ENCODE measurements around the gene NDP.

Gene NDP, protein sequence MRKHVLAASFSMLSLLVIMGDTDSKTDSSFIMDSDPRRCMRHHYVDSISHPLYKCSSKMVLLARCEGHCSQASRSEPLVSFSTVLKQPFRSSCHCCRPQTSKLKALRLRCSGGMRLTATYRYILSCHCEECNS

DNA sequence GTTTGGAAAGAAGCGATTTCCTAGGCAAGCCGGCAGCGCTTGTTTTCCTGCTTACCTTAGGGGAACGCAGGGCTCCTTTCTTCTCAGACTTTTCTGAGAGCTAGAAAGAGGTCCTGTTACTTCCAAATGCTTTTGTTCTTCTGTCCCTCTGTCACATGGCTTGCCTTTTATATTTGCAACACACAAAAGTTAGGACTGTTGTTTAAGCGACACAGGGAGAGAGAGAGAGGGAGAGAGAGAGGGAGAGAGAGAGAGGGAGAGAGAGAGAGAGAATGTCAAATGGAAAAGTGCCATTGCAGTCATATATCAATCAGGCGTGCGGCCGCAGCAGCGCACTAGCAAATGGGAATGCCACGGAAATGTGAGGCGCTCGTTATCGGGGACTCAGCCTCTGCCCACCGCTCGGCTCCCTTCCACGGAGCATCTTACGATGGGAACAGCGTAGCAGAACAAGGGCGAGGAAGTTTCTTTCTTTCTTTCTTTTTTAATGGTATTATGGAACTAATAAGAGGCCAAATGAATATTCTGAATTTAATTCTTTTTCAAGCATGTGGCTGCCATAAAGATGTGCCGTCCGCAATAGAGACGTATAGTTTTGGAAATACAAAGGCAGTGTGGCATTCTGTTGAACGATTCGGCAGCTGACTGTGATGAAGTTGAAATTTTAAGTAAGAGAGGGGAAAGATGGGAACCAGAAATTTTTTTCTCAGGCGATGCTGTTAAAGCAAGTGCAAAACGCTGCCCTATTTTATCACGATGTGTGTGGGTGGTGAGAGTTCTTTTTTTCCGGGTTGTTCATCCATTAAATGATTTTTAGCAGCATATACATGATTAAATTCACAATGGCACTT is at the start of gene NDP:
Gene NDP, minus strand, starts transcription at position 142 of the 851 bp plus-strand sequence. CDS start 14,745 bp downstream, outside the sequence.
- TF ChIP-seq GATA3 (IDR thresholded peaks at IDR 0.05; ENCODE audit: low read depth, low read length) (no peak), GATA2 (IDR thresholded peaks at IDR 0.05; ENCODE audit: low read depth, low read length) (no peak)

DNA sequence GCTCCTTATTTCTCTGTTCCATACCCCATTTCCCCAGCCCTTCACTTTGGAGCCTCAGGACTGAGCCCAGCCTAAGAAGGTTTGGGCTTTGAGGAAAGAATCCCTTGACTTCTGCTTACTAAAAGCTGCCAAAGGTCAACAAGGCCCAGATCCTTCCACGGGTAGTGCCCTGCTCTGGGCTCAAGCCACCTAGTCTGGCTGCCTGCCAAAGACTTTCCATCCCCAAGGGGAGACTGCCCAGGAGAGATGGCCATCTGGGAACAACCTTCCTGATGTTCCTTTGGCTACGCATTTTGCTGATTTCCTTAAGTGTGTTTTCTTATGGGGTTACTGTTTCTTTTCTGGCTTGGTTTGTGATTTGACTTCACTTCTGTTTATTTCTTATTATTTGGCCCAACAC is 49.8 kb upstream of the NDP start:
- TF ChIP-seq GATA3 (IDR thresholded peaks at IDR 0.05; ENCODE audit: low read depth, low read length) (no peak), GATA2 (IDR thresholded peaks at IDR 0.05; ENCODE audit: low read depth, low read length) (no peak)

DNA sequence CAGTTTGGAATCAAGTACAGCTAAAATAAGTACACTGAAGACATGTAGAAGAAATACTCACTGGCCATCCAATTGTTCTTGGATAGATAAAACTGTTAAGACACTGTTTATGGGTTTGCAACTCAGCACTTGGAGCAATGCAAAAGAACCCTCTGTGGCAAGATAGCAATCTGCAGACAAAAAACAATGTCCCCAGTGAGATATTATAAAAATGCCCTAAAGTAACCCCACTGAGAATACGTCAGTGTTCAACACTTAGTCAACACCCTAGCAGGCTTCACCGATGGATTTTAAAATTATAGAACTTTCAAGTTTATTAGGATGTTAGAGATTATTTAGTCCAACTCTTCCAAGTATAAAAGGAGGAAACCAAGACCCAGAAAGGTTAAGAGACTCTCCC is 47.5 kb upstream of the NDP start:
- TF ChIP-seq GATA2 (IDR thresholded peaks at IDR 0.05; ENCODE audit: low read depth, low read length) (no peak), GATA3 (IDR thresholded peaks at IDR 0.05; ENCODE audit: low read depth, low read length) (no peak)

DNA sequence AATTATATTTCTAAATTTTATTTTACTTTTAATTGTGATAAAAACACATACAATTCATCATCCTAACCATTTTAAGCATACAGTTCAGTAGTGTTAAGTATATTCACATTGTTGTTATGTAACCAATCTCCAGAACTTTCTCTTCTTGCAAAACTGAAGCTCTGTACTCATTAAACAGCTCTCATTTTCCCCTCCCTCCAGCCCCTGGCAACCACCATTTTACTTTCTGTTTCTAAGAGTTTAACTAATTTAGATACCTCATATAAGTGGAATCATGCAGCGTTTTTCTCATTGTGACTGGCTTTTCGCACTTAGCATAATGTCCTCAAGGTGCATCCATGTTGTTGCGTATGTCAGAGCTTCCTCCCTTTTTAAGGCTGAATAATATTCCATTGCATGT is 46.7 kb upstream of the NDP start:
- TF ChIP-seq GATA3 (IDR thresholded peaks at IDR 0.05; ENCODE audit: low read depth, low read length) (no peak), GATA2 (IDR thresholded peaks at IDR 0.05; ENCODE audit: low read depth, low read length) (no peak)

DNA sequence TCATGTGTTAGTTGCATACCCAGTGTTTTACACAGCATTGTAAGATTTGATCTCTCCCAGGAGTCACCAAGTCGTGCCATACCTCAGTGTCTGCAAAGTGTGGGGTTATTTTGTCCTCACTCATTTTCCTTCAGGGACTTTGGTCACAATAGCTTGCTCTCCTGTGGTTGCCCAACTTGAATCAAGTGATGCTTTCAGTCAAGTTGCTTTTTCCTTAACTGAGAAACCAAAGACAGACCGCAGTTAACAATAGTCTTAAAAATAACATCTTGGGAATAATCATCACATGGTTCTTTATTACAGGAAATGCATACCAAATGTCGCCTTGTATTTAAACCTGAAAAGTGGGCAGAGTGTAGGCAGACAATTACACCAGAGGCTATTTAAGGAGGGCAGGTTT is 44.5 kb upstream of the NDP start:
- TF ChIP-seq GATA3 (IDR thresholded peaks at IDR 0.05; ENCODE audit: low read depth, low read length) (no peak), GATA2 (IDR thresholded peaks at IDR 0.05; ENCODE audit: low read depth, low read length) (no peak)

DNA sequence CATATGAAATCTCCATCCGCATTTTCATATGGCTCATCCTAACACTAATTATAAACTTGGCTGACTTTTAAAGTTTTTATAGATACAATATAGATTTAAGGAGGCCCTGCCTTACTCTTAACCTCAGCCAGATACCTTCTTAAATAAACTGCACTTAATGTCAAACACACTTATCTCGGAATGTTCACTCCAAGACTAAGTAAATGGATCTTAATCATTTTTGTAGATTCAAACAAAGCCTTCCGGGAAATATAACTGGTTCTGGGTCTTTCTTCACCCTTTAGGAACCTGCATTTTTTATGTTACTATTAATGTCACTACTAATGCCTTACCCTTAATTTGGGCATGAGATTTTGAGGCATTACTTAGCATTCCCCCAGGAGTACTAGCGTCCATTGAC is 43.7 kb upstream of the NDP start:
- TF ChIP-seq GATA3 (IDR thresholded peaks at IDR 0.05; ENCODE audit: low read depth, low read length) (no peak), GATA2 (IDR thresholded peaks at IDR 0.05; ENCODE audit: low read depth, low read length) (no peak)

DNA sequence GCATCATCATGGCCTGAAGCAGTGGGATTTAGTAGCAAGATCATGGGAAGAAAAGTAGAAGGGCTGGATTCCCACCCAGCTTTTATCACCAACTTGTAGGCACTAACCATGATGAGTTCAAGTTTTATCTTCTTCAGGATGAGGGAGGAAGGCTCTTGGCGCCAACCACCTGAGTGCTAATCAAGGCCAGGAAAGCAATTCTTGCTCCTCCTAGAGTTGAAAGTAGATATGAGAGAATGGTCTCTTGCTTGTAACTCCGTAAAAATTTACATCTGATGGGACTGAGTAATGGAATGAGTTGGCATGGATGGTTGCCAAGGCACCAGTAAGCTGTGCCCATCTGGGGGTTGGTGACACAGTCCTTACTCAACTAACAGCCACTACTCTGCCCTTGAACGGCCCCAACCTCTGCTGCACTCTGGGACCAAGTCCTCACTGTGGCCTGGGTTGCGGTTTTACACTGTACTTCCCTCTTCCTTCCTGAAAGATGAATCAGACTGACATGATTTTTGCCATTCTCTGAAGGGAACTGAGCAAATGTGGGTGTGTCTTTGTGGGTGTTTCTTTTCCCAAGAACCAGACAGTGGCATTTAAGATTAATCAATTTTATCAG is 39.4 kb upstream of the NDP start:
- TF ChIP-seq GATA2 (IDR thresholded peaks at IDR 0.05; ENCODE audit: low read depth, low read length) (no peak), GATA3 (IDR thresholded peaks at IDR 0.05; ENCODE audit: low read depth, low read length) (no peak)

DNA sequence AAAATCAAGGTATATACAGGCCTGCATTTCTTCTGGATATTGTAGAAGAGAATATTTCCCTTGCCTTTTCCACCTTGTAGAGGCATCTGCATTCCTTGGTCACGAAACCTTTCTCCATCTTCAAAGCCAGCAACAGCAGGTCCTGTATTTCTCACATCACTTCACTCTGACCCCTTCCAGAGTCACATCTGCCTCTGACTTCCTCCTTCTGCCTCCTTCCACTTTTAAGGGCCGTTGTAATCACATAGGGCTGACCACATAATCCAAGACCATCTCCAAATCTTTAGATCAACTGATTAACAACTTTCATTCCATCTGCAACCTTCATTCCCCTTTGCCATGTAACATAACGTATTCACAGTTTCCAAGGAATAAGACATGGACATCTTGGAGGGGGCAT is 38.3 kb upstream of the NDP start:
- TF ChIP-seq GATA3 (IDR thresholded peaks at IDR 0.05; ENCODE audit: low read depth, low read length), result no peak
- TF ChIP-seq GATA2 (IDR thresholded peaks at IDR 0.05; ENCODE audit: low read depth, low read length), result no peak

DNA sequence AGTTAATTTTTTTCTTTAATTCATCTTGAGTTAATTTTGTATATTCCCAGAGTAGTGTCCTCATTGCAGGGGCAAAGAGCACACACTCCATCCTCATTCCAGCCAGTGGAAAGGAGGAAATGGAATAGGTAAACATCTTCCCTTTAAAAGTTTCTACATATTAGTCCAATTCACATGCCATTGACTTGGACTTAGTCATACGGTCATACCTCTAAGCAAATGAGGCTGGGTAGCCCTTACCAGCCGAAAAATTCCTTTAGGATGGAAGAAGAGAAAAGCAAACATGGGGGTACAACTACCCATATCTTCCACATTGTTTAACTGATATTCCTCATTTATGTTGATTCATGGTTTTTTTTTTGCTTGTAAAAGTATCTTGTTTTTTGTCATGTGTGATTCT is 37.4 kb upstream of the NDP start:
- no peak for TF ChIP-seq GATA3 (IDR thresholded peaks at IDR 0.05; ENCODE audit: low read depth, low read length)
- TF ChIP-seq GATA2 (IDR thresholded peaks at IDR 0.05; ENCODE audit: low read depth, low read length), result no peak

DNA sequence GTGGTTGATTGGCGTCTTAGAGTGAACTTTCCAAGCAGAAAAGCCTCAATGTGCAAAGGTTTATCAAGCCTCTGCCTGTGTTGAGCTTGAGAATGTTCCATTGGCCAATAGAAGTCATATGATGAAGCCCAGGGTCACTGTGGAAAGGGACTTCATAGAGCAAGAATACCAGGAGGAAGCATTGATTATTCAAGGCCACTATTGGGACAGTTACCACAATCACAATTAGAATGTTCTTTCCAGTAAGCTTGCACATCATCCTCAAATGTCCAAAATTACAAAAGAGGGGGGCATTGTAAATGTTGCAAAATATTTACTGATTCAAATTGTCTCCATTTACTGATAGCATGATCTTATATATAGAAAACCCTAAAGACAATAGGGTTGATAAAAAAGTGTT is 32.9 kb upstream of the NDP start:
- TF ChIP-seq GATA3 (IDR thresholded peaks at IDR 0.05; ENCODE audit: low read depth, low read length), result no peak
- TF ChIP-seq GATA2 (IDR thresholded peaks at IDR 0.05; ENCODE audit: low read depth, low read length), result no peak

DNA sequence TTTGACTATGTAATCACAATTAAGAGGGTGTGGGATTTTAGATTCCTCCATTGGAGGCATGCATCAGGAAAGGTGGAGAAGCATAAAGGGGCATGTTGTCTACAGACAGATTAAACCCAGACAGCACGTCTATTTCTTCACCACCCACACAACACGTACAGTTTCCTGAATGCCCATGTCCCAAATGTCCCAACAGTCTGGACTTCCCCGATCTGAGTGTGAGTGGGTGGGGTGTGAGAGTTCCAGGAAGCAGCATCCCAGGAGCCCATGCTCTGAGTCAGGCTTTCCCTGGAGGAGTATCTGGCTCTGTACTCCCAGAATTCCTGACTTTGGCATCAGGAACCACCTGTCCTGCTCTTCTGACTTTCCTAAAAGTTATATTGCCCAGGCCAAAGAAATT is 30.8 kb upstream of the NDP start:
- no peak for TF ChIP-seq GATA2 (IDR thresholded peaks at IDR 0.05; ENCODE audit: low read depth, low read length)
- TF ChIP-seq GATA3 (IDR thresholded peaks at IDR 0.05; ENCODE audit: low read depth, low read length), result no peak

DNA sequence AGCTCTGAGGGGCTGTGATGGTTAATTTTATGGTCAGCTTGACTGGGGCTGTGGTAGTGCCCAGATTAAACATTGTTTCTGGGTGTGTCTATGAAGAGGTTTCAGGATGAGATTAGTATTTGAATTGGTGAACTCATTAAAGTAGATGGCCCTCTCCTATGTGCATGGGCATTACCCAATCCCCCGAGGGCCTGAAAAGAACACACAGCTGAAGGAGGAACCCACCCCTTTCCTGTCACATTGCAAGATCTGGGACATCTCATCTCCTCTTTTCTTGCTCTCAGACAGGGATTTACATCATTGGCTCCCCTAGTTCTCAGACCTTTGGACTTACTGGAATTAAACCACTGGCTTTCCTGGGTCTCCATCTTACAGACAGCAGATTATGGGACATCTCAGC is 29.4 kb upstream of the NDP start:
- no peak for TF ChIP-seq GATA3 (IDR thresholded peaks at IDR 0.05; ENCODE audit: low read depth, low read length)
- TF ChIP-seq GATA2 (IDR thresholded peaks at IDR 0.05; ENCODE audit: low read depth, low read length), result no peak

DNA sequence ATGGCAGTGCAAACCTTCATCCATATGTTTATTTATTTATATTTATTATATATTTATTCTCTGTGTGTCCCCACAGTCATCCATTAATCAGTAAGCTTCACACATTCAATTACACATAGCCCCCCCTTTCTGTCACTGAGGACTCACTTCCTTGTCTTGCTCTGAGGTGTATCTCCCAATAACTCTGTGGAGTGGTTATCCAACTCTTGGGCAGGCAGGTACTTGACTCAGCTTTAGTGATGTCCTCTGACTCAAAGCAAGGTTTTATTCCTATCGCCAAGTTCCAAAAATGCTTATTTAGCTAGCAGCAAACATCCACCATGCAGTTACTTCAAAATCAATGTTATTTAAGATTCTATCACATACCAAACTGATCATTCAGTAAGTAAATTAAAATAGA is 25.2 kb upstream of the NDP start:
- TF ChIP-seq GATA2 (IDR thresholded peaks at IDR 0.05; ENCODE audit: low read depth, low read length) (no peak), GATA3 (IDR thresholded peaks at IDR 0.05; ENCODE audit: low read depth, low read length) (no peak)

DNA sequence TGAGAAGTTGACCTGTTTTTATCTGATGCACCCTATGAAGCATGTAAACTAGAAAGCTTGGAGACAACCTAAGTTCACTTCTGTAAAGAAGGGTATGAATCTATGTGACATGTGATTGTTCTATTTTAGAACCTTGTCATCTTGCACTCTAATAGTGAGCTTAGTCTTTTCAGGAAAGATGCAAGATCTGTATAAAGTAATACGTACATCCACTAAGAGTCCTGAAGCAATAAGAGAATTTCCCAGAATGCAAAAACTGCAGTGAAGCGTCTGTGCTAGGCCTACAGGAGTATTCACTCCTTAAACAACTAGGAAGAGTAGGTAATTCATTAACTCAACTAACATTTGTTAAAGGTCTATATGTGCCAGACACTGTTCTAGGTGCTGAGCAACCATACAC is 23.3 kb upstream of the NDP start:
- TF ChIP-seq GATA3 (IDR thresholded peaks at IDR 0.05; ENCODE audit: low read depth, low read length) (no peak), GATA2 (IDR thresholded peaks at IDR 0.05; ENCODE audit: low read depth, low read length) (no peak)

DNA sequence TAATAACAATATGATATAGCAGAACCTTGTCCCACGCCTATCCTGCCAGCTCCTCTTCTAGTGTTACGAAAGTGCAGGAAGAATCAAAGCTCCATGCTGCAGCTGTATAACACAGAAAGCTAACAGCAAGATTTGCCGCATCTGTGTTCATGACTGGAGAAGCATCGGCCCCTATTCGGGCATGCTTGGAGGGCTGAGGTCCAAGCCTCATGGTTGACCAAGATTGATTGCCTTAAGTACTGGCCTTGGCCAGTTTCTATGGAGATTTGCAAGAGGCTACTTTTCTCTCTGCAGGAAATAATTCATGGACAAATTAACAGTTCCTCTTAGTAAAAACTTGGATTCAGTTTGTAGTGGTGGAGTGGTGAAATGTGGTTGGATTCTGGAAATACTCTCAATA is 12.9 kb upstream of the NDP start:
- no peak for TF ChIP-seq GATA3 (IDR thresholded peaks at IDR 0.05; ENCODE audit: low read depth, low read length)
- no peak for TF ChIP-seq GATA2 (IDR thresholded peaks at IDR 0.05; ENCODE audit: low read depth, low read length)

Data from SH-SY5Y (cell line).